Ectodermal cell (in vitro differentiated cells): ENCODE data around the gene PCBP3.
"Not testable (repeated sequence)": the region's sequence is repeated elsewhere in the genome, so short reads cannot be mapped to it uniquely, and the experiment has no call there.

Experiments
- H3K27ac ChIP-seq: 2 replicates; pipeline ENCODE4 v1.7.0; 2013; ENCODE audit warnings: mild to moderate bottlenecking, low read depth, low read length; ENCODE audit not compliant: insufficient read depth, poor library complexity, severe bottlenecking
- H3K27me3 ChIP-seq: 2 replicates; pipeline ENCODE4 v1.7.0; 2013; ENCODE audit warnings: mild to moderate bottlenecking, low read length; ENCODE audit not compliant: insufficient read depth, control insufficient read depth, poor library complexity, severe bottlenecking
- H3K36me3 ChIP-seq: one replicate; pipeline ENCODE4 v1.7.0; 2013; ENCODE audit warnings: low read length; ENCODE audit not compliant: control insufficient read depth, insufficient read depth
- H3K4me1 ChIP-seq: one replicate; pipeline ENCODE4 v1.7.0; 2013; ENCODE audit warnings: low read length; ENCODE audit not compliant: control insufficient read depth, insufficient read depth
- H3K4me3 ChIP-seq: 2 replicates; pipeline ENCODE4 v1.7.0; 2013; ENCODE audit warnings: low read depth, low read length, control low read depth; ENCODE audit not compliant: insufficient read depth
- H3K9me3 ChIP-seq: 2 replicates; pipeline ENCODE4 v1.7.0; 2013; ENCODE audit warnings: mild to moderate bottlenecking, low read length, moderate library complexity; ENCODE audit not compliant: control insufficient read depth
- WGBS, 2 experiments: methylation state at CpG; one replicate each; pipeline ENCODE4 v1.1.7; 2013; ENCODE audit warnings: missing lambda C conversion rate in 2 of 2; 5-methylcytosine and 5-hydroxymethylcytosine counted together

Gene PCBP3

DNA sequence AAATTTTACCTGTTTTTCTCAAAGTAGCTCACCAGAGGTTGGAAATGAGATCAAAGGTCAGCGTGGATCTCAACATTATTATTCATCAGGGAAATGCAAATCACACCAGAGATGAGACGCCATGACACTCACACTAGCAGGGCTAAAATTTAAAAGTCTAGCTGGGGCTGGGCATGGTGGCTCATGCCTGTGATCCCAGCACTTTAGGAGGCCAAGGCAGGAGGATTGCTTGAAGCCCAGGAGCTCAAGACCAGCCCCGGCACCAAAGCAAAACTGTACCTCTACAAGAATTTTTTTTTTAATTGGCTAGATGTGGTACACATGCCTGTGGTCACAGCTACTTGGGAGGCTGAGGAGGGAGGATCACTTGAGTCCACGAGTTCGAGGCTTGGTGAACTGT, 41.4 kb upstream of the PCBP3 start:
- 89 to 91% methylated on average over 5 of the region's 5 CpGs for WGBS, 2 experiments
- H3K4me1 ChIP-seq, result no peaks in the 10 kb centered on the region
- H3K9me3 ChIP-seq, result no peaks in the 10 kb centered on the region
- H3K27ac ChIP-seq, result no peak overlapping the region
- no peaks in the 10 kb centered on the region for H3K27me3 ChIP-seq
- H3K4me3 ChIP-seq, result no peak overlapping the region
- no peaks in the 10 kb centered on the region for H3K36me3 ChIP-seq

DNA sequence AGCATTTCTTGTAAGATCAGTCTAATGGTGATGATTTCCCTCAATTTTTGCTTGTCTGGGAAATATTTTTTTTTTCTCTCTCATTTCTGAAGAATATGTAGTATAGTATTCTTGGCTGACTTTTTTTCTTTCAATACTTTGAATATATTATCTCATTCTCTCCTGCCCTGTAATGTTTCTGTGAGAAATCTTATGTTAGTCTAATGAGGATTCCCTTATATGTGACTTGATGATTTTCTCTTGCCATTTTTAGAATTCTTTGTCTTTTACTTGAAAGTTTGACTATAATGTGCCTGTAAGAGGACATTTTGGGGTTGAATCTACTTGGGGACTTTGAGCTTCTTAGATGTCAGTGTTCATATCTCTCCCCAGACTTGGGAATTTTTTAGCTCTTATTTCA, 40.0 kb upstream of the PCBP3 start:
- Histone ChIP-seq H3K36me3 (no peaks in the 10 kb centered on the region), H3K4me1 (no peaks in the 10 kb centered on the region), H3K9me3 (no peaks in the 10 kb centered on the region), H3K4me3 (no peak overlapping the region), H3K27me3 (no peaks in the 10 kb centered on the region), H3K27ac (no peak overlapping the region)

DNA sequence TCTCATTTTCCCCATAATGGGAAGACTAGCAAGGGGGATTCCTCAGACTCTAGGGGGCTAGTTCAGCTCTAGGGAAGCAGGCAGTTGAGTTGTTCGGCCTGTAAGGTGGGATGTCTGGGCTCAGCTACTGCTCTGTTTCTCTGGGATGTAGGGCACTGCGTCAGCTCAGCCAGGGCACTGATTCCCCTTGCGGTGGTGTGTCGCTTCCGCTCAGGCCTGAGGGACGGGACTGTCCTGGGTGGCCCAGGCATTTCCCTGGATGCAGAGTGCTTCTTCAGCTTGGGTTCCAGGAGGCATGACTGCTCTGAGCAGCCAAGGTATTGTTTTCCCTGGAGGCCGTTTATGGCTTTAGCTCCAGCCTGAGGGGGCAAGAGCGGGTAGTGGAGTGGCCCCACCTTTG, 38.8 kb upstream of the PCBP3 start:
- H3K27me3 ChIP-seq, H3K4me3 ChIP-seq, H3K9me3 ChIP-seq, H3K36me3 ChIP-seq, H3K4me1 ChIP-seq, H3K27ac ChIP-seq: not testable (repeated sequence)
- WGBS, 2 experiments, result 93 to 94% methylated on average over 6 of the region's 8 CpGs

DNA sequence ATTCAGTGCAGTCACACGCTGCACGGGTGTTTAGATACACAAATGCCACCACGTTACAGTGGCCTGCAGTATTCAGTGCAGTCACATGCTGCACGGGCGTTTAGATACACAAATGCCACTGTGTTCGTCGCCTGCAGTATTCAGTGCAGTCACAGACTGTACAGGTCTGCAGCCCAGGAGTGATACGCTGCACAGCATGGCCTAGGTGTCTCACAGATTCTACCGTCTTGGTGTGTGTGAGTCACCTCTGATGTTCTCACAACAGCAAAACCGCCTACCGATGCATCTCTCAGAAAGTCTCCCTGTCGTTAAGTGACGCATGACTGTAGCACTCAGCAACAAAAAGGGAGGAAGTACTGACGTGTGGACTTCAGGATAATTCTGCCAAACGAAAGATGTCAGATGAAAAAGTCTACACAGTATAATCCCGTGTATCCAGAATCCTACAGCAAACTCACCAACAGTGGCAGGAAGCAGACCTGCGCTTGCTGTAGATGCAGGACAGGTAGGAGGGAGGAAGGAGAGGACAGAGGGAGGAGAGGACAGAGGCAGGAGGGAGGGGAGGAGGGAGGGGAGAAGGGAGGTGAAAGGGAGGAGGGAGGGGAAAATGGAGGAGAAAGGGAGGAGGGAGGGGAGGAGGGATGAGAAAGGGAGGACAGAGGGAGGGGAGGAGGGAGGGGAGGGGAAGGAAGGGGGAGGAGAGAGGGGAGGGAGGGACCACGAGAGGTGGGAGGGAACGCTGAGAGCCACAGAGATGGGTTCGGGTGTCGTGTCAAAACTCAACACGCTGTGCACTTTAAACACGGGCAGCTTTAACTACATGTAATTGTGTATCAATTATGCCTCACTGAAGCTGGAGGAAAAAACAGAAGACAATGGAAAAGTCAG, 36.3 kb upstream of the PCBP3 start:
- H3K4me3 ChIP-seq, result no peak overlapping the region
- no peak overlapping the region for H3K27ac ChIP-seq
- WGBS, 2 experiments, result 88 to 89% methylated on average over 23 of the region's 23 CpGs
- no peaks in the 10 kb centered on the region for H3K27me3 ChIP-seq
- H3K4me1 ChIP-seq, result no peaks in the 10 kb centered on the region
- no peaks in the 10 kb centered on the region for H3K36me3 ChIP-seq
- H3K9me3 ChIP-seq, result no peaks in the 10 kb centered on the region

DNA sequence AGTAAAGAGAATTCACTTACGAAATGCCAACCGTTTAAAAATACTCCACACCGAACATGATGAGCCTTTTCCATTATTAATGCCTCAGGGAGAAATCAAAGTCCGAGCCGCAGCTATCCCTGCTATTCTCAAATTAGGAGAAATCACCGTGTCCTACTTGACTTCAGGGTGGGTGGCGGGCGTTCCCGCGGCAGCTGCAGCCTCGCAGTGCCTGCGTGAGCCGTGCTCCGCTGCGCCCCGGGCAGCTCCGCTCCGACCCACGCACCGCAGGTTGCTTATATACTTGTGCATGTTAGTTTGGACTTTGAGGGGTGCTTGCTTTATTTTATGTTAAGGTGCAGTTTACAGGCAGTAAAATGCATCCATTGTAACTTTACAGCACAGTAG, 35.6 kb upstream of the PCBP3 start:
- H3K27me3 ChIP-seq, result no peaks in the 10 kb centered on the region
- no peak overlapping the region for H3K27ac ChIP-seq
- no peaks in the 10 kb centered on the region for H3K9me3 ChIP-seq
- H3K4me1 ChIP-seq, result no peaks in the 10 kb centered on the region
- 92 to 96% methylated on average over 20 of the region's 20 CpGs for WGBS, 2 experiments
- H3K36me3 ChIP-seq, result no peaks in the 10 kb centered on the region
- no peak overlapping the region for H3K4me3 ChIP-seq

DNA sequence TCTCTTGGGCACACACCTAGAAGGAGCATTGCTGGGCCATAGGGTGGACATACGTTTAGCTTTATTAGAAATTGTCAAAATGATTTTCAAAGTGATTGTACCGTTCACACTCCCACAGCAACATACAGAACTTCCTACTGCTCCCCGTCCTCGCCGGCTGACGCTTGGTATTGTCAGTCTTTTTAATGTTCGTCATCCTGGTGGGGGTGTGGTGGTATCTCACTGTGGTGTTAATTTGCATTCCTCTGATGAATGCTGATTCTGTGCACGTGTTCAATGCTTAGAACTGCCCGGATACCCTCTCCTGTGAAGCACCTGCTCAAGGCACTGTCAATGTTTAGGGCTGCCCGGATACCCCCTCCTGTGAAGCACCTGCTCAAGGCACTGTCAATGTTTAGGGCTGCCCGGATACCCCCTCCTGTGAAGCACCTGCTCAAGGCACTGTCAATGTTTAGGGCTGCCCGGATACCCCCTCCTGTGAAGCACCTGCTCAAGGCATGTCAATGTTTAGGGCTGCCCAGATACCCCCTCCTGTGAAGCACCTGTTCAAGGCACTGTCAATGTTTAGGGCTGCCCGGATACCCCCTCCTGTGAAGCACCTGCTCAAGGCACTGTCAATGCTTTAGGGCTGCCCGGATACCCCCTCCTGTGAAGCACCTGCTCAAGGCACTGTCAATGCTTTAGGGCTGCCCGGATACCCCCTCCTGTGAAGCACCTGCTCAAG, 34.6 kb upstream of the PCBP3 start:
- not testable (repeated sequence) for H3K36me3 ChIP-seq, H3K9me3 ChIP-seq, H3K27ac ChIP-seq, H3K27me3 ChIP-seq, H3K4me1 ChIP-seq, H3K4me3 ChIP-seq
- WGBS, 2 experiments, result 66 to 68% methylated on average over 14 to 15 of the region's 15 CpGs

DNA sequence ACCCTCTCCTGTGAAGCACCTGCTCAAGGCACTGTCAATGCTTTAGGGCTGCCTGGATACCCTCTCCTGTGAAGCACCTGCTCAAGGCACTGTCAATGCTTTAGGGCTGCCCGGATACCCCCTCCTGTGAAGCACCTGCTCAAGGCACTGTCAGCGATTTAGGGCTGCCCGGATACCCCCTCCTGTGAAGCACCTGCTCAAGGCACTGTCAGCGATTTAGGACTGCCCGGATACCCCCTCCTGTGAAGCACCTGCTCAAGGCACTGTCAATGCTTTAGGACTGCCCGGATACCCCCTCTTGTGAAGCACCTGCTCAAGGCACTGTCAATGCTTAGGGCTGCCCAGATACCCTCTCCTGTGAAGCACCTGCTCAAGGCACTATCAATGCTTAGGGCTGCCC, 33.9 kb upstream of the PCBP3 start:
- not testable (repeated sequence) for H3K27ac ChIP-seq, H3K4me3 ChIP-seq, H3K36me3 ChIP-seq, H3K9me3 ChIP-seq, H3K27me3 ChIP-seq, H3K4me1 ChIP-seq
- WGBS, 2 experiments, result 74 to 75% methylated on average over 6 of the region's 6 CpGs

DNA sequence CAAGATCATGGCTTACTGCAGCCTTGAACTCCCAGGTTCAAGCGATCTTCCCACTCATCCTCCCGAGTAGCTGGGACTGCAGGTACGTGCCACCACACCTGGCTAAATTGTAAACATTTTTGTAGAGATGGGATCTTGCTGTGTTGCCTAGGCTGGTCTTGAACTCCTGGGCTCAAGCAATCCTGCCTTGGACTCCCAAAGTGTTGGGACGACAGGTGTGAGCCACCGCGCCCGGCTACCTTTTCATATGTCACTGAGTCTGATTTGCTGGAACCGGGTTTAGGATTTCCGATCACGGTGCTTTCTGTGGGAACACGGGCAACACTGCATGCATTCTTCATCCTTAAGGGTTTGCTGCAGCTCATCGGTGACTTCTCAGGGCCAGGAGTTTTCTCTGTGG, 32.2 kb upstream of the PCBP3 start:
- 93 to 95% methylated on average over 12 of the region's 12 CpGs for WGBS, 2 experiments
- Histone ChIP-seq H3K4me3 (no peak overlapping the region), H3K4me1 (no peaks in the 10 kb centered on the region), H3K36me3 (no peaks in the 10 kb centered on the region), H3K27ac (no peak overlapping the region), H3K9me3 (no peaks in the 10 kb centered on the region), H3K27me3 (no peaks in the 10 kb centered on the region)

DNA sequence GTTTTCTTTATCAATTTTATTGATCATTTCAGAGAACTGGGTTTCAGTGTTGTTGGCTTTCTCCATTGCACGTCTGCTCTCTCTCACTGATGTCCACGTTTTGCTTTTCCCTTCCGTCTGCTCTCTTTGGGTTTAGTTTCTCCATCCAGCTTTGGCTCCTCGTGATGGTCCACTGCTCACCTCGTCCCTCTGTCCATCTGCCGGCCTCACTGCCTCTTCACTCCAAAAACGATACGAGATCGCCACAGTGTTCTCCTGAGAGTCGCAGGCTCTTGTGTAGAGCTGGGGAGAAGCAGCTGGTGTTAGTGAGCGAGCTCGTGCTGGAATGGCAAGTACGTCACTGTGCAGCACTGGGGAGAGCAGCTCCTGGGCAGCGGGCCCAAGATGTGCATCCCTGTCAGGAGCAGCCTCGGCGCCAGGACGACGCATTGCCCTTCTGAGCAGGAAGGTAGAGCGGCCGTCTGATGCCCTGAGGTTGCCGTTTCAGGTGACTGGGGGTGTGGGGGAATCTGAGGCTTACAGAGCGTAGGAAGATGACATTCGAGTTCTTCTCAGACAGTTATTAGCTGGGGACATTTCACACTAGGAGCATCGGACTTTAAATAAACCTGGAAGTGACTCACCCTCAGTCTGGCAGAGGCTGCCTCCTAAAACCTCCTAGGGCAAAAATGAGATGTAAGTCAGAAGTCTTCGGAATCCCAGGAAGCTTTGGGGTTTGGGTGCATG, 31.4 kb upstream of the PCBP3 start:
- Histone ChIP-seq H3K4me3 (no peak overlapping the region), H3K4me1 (peaks cover 2% of the 10 kb centered on the region), H3K27ac (no peak overlapping the region), H3K9me3 (no peaks in the 10 kb centered on the region), H3K36me3 (no peaks in the 10 kb centered on the region), H3K27me3 (no peaks in the 10 kb centered on the region)
- WGBS, 2 experiments, result 91 to 92% methylated on average over 25 of the region's 25 CpGs

DNA sequence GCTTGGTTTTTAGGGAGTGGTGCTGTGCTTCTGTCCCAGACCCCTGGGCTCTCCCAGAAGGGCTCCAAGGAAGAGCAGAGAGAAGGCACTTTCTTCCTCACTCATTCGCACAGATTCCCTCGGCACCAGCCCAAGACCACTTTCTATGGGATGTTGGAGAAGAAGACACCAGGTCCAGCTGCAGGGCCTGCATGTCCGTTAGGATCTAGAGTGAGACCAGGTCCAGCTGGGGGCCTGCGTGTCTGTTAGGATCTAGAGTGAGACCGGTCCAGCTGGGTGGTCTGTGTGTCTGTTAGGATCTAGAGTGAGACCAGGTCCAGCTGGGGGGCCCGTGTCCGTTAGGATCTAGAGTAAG, 30.9 kb upstream of the PCBP3 start:
- WGBS, 2 experiments, result 98 to 99% methylated on average over 4 to 5 of the region's 7 CpGs
- H3K27ac ChIP-seq, H3K9me3 ChIP-seq, H3K4me1 ChIP-seq, H3K27me3 ChIP-seq, H3K36me3 ChIP-seq, H3K4me3 ChIP-seq: not testable (repeated sequence)
